ENCODE results near the gene DDR2. TPM values are rescaled to one million over a fixed set of nuclear protein-coding genes. Genes with fewer than 3 reads are reported as not detected.

The DDR2 gene
- total RNA-seq, 1 donor: 289 TPM

GRCh38 chr1:162753998-162754585 is 121.8 kb downstream of the DDR2 start:
- no peak for TF ChIP-seq CTCF (IDR thresholded peaks at IDR 0.05; ENCODE audit: insufficient read depth, low read depth, low read length)
- H3K4me3 ChIP-seq (ENCODE audit: low read depth, low read length): no peak overlapping the region
- peak; percentile 77 for DNase-seq (ENCODE audit: low read depth)

- no peak for TF ChIP-seq CTCF (IDR thresholded peaks at IDR 0.05; ENCODE audit: insufficient read depth, low read depth, low read length)
- H3K4me3 ChIP-seq (ENCODE audit: low read depth, low read length): no peak overlapping the region
- no peak for DNase-seq (ENCODE audit: low read depth)
These were observed 123.0 kb downstream of the DDR2 start for GRCh38 chr1:162755306-162755705.

- TF ChIP-seq CTCF (IDR thresholded peaks at IDR 0.05; ENCODE audit: insufficient read depth, low read depth, low read length): no peak
These were observed 124.3 kb downstream of the DDR2 start for GRCh38 chr1:162756523-162756922.

GRCh38 chr1:162757476-162757875 is 125.2 kb downstream of the DDR2 start:
- no peak overlapping the region for H3K4me3 ChIP-seq (ENCODE audit: low read depth, low read length)
- no peak for TF ChIP-seq CTCF (IDR thresholded peaks at IDR 0.05; ENCODE audit: insufficient read depth, low read depth, low read length)
- peak; percentile 30 for DNase-seq (ENCODE audit: low read depth)

More at GRCh38 chr1:162756523-162756922, 124.3 kb downstream of the DDR2 start:
- DNase-seq (ENCODE audit: low read depth): no peak
- no peak overlapping the region for H3K4me3 ChIP-seq (ENCODE audit: low read depth, low read length)

- no peak for DNase-seq (ENCODE audit: low read depth)
- TF ChIP-seq CTCF (IDR thresholded peaks at IDR 0.05; ENCODE audit: insufficient read depth, low read depth, low read length): no peak
- H3K4me3 ChIP-seq (ENCODE audit: low read depth, low read length): no peak overlapping the region
These were observed 133.5 kb downstream of the DDR2 start for GRCh38 chr1:162765788-162766187.

- no peak overlapping the region for H3K4me3 ChIP-seq (ENCODE audit: low read depth, low read length)
- peak; percentile 13 for TF ChIP-seq CTCF (IDR thresholded peaks at IDR 0.05; ENCODE audit: insufficient read depth, low read depth, low read length)
- DNase-seq (ENCODE audit: low read depth): peak; percentile 87
These were observed 140.4 kb downstream of the DDR2 start for GRCh38 chr1:162772571-162773154.

- TF ChIP-seq CTCF (IDR thresholded peaks at IDR 0.05; ENCODE audit: insufficient read depth, low read depth, low read length): no peak
These were observed 141.7 kb downstream of the DDR2 start for GRCh38 chr1:162774007-162774406.

More at GRCh38 chr1:162774007-162774406, 141.7 kb downstream of the DDR2 start:
- no peak for DNase-seq (ENCODE audit: low read depth)
- no peak overlapping the region for H3K4me3 ChIP-seq (ENCODE audit: low read depth, low read length)
